Measurements from ENCODE around the gene STXBP5. TPM values are rescaled to one million over a fixed set of nuclear protein-coding genes. Genes with fewer than 3 reads are reported as not detected.

STXBP5 gene
- total RNA-seq, 1 donor: 144 TPM

GRCh38 chr6:147166992-147167391 is 37.2 kb upstream of the STXBP5 start:
- Histone ChIP-seq H3K9me3 (ENCODE audit: low read depth, low read length) (no peaks in the 10 kb centered on the region), H3K27ac (ENCODE audit: low read depth, low read length) (peak overlapping the region; percentile 81), H4K20me1 (ENCODE audit: insufficient read depth, low read length) (no peaks in the 10 kb centered on the region), H2AFZ (ENCODE audit: low read length) (peak overlapping the region; percentile 82), H3K4me2 (ENCODE audit: insufficient read depth, low read length) (peak overlapping the region; percentile 76), H3K79me2 (ENCODE audit: insufficient read depth, low read length) (no peaks in the 10 kb centered on the region), H3K27me3 (ENCODE audit: insufficient read depth, low read length) (no peaks in the 10 kb centered on the region), H3K36me3 (ENCODE audit: insufficient read depth, low read length) (no peaks in the 10 kb centered on the region), H3K4me1 (ENCODE audit: insufficient read depth, low read length) (peaks cover 40% of the 10 kb centered on the region), H3K4me3 (ENCODE audit: insufficient read depth, low read length) (no peak overlapping the region)
- no peak for DNase-seq (ENCODE audit: insufficient read length, low spot score, missing footprints)
- TF ChIP-seq CTCF (IDR thresholded peaks at IDR 0.05; ENCODE audit: extremely low read depth, low read depth, low read length): no peak

GRCh38 chr6:147167576-147168461 is 36.4 kb upstream of the STXBP5 start:
- Histone ChIP-seq H3K79me2 (ENCODE audit: insufficient read depth, low read length) (no peaks in the 10 kb centered on the region), H3K27ac (ENCODE audit: low read depth, low read length) (peak overlapping the region; percentile 81), H3K27me3 (ENCODE audit: insufficient read depth, low read length) (no peaks in the 10 kb centered on the region), H2AFZ (ENCODE audit: low read length) (peak overlapping the region; percentile 82), H3K4me1 (ENCODE audit: insufficient read depth, low read length) (peaks cover 40% of the 10 kb centered on the region), H3K4me2 (ENCODE audit: insufficient read depth, low read length) (peak overlapping the region; percentile 76), H3K36me3 (ENCODE audit: insufficient read depth, low read length) (no peaks in the 10 kb centered on the region), H3K9me3 (ENCODE audit: low read depth, low read length) (no peaks in the 10 kb centered on the region), H3K4me3 (ENCODE audit: insufficient read depth, low read length) (peak overlapping the region; percentile 48), H4K20me1 (ENCODE audit: insufficient read depth, low read length) (no peaks in the 10 kb centered on the region)
- DNase-seq (ENCODE audit: insufficient read length, low spot score, missing footprints): peak; percentile 73
- TF ChIP-seq CTCF (IDR thresholded peaks at IDR 0.05; ENCODE audit: extremely low read depth, low read depth, low read length): no peak

GRCh38 chr6:147169529-147169928 is 34.7 kb upstream of the STXBP5 start:
- Histone ChIP-seq H3K4me3 (ENCODE audit: insufficient read depth, low read length) (no peak overlapping the region), H3K79me2 (ENCODE audit: insufficient read depth, low read length) (no peaks in the 10 kb centered on the region), H3K27ac (ENCODE audit: low read depth, low read length) (peak overlapping the region; percentile 57), H3K27me3 (ENCODE audit: insufficient read depth, low read length) (no peaks in the 10 kb centered on the region), H3K4me1 (ENCODE audit: insufficient read depth, low read length) (peaks cover 40% of the 10 kb centered on the region), H3K36me3 (ENCODE audit: insufficient read depth, low read length) (no peaks in the 10 kb centered on the region), H3K4me2 (ENCODE audit: insufficient read depth, low read length) (no peak overlapping the region), H4K20me1 (ENCODE audit: insufficient read depth, low read length) (no peaks in the 10 kb centered on the region), H3K9me3 (ENCODE audit: low read depth, low read length) (no peaks in the 10 kb centered on the region), H2AFZ (ENCODE audit: low read length) (peak overlapping the region; percentile 11)
- no peak for DNase-seq (ENCODE audit: insufficient read length, low spot score, missing footprints)
- TF ChIP-seq CTCF (IDR thresholded peaks at IDR 0.05; ENCODE audit: extremely low read depth, low read depth, low read length): no peak

- no peaks in the 10 kb centered on the region for H3K79me2 ChIP-seq (ENCODE audit: insufficient read depth, low read length)
- TF ChIP-seq CTCF (IDR thresholded peaks at IDR 0.05; ENCODE audit: extremely low read depth, low read depth, low read length): no peak
- H2AFZ ChIP-seq (ENCODE audit: low read length): no peak overlapping the region
- H3K4me3 ChIP-seq (ENCODE audit: insufficient read depth, low read length): no peak overlapping the region
- no peaks in the 10 kb centered on the region for H3K27me3 ChIP-seq (ENCODE audit: insufficient read depth, low read length)
- H3K9me3 ChIP-seq (ENCODE audit: low read depth, low read length): no peaks in the 10 kb centered on the region
- H3K4me1 ChIP-seq (ENCODE audit: insufficient read depth, low read length): peaks cover 40% of the 10 kb centered on the region
- no peaks in the 10 kb centered on the region for H4K20me1 ChIP-seq (ENCODE audit: insufficient read depth, low read length)
- DNase-seq (ENCODE audit: insufficient read length, low spot score, missing footprints): peak; percentile 79
- H3K27ac ChIP-seq (ENCODE audit: low read depth, low read length): peak overlapping the region; percentile 57
- H3K4me2 ChIP-seq (ENCODE audit: insufficient read depth, low read length): peak overlapping the region; percentile 38
- no peaks in the 10 kb centered on the region for H3K36me3 ChIP-seq (ENCODE audit: insufficient read depth, low read length)
Observed at GRCh38 chr6:147170269-147170668, 33.9 kb upstream of the STXBP5 start.

Data from osteoblast (primary cell).